OCI-LY7 (cell line): ENCODE measurements around the gene CYP2A7. TPM values are rescaled to one million over a fixed set of nuclear protein-coding genes. Genes with fewer than 3 reads are reported as not detected.
"Not testable (repeated sequence)": the region's sequence is repeated elsewhere in the genome, so short reads cannot be mapped to it uniquely, and the experiment has no call there.

Experiments used
- BruUV-seq: library from RNA; stranded (reverse); fragments of 400-500 nt; replicated peaks from 2 replicates; lab custom pipeline; 2021; lab: Mats Ljungman, UMichigan
- CTCF ChIA-PET: fragments of 300-600 bp; sonication (Branson Sonifier 250); formaldehyde crosslinking; loops from one replicate; lab custom pipeline; 2022; ENCODE audit warnings: antibody characterized with exemption; ENCODE audit not compliant: unreplicated experiment; lab: Charles Lee
- POLR2A ChIA-PET: fragments of 300-600 bp; sonication (Branson Sonifier 250); formaldehyde crosslinking; loops from one replicate; lab custom pipeline; 2022; ENCODE audit warnings: antibody characterized with exemption; lab: Charles Lee
- DNase-seq: peaks from one replicate; pipeline ENCODE4 v3.0.0-alpha.2; 2015; ENCODE audit warnings: low spot score
- H2AFZ ChIP-seq: fragments of 200-600 bp; sonication (generic), shearing (Covaris generic); 2 replicates; pipeline ENCODE4 v1.6.1; 2014; ENCODE audit warnings: mild to moderate bottlenecking, antibody characterized with exemption, low read length, moderate library complexity
- H3K27ac ChIP-seq: fragments of 200-600 bp; sonication (generic); 2 replicates; pipeline ENCODE4 v1.5.1; 2014; ENCODE audit warnings: mixed run types, low read depth, mild to moderate bottlenecking, moderate library complexity, low read length, inconsistent platforms; ENCODE audit not compliant: poor library complexity, severe bottlenecking
- H3K36me3 ChIP-seq: fragments of 200-600 bp; sonication (generic); 2 replicates; pipeline ENCODE4 v1.6.1; 2014; ENCODE audit warnings: mild to moderate bottlenecking, antibody characterized with exemption, low read length, moderate library complexity, mixed read lengths; ENCODE audit not compliant: insufficient read depth
- H3K4me1 ChIP-seq: fragments of 200-600 bp; sonication (generic); 2 replicates; pipeline ENCODE4 v1.5.1; 2014; ENCODE audit warnings: mild to moderate bottlenecking, low read length; ENCODE audit not compliant: insufficient read depth, poor library complexity, severe bottlenecking
- H3K4me2 ChIP-seq: fragments of 200-600 bp; sonication (generic); 2 replicates; pipeline ENCODE4 v1.6.1; 2014; ENCODE audit warnings: mild to moderate bottlenecking, low read length
- H3K4me3 ChIP-seq: fragments of 200-600 bp; sonication (generic); 2 replicates; pipeline ENCODE4 v1.5.1; 2014; ENCODE audit warnings: mild to moderate bottlenecking, low read depth, low read length; ENCODE audit not compliant: poor library complexity, severe bottlenecking
- H3K79me2 ChIP-seq: fragments of 200-600 bp; sonication (generic); 2 replicates; pipeline ENCODE4 v1.6.1; 2016; ENCODE audit warnings: low read depth, mild to moderate bottlenecking, low read length, moderate library complexity, mixed read lengths; ENCODE audit not compliant: insufficient read depth
- H3K9me2 ChIP-seq: fragments of 200-600 bp; sonication (generic); 2 replicates; pipeline ENCODE4 v1.6.1; 2016; ENCODE audit warnings: mild to moderate bottlenecking, low read length, mixed read lengths; ENCODE audit not compliant: insufficient read depth
- H3K9me3 ChIP-seq: fragments of 200-600 bp; sonication (generic); 2 replicates; pipeline ENCODE4 v1.6.1; 2014; ENCODE audit warnings: mild to moderate bottlenecking, mixed run types, low read length, mixed read lengths
- H4K20me1 ChIP-seq: fragments of 200-600 bp; sonication (generic); 2 replicates; pipeline ENCODE4 v1.6.1; 2014; ENCODE audit warnings: mild to moderate bottlenecking, antibody characterized with exemption, low read length, moderate library complexity, mixed read lengths; ENCODE audit not compliant: insufficient read depth
- EZH2phosphoT487 ChIP-seq: fragments of 200-600 bp; sonication (generic); IDR thresholded peaks from 2 replicates; pipeline ENCODE4 v1.6.1; 2018; ENCODE audit warnings: low read depth, borderline replicate concordance, mild to moderate bottlenecking, mixed run types, antibody characterized with exemption, low read length, moderate library complexity, mixed read lengths
- intact Hi-C: fragments of 100-400 bp; cut with micrococcal nuclease; formaldehyde crosslinking; loops from one replicate; pipeline ENCODE4 v1.10.0; 2022; ENCODE audit not compliant: unreplicated experiment
- total RNA-seq, 2 experiments: library from RNA; depleted of rRNA in 1 of 2; stranded (reverse); fragments of >200 nt in 1 of 2; shearing (Covaris generic) in 1 of 2; gene quantifications; 2 replicates each; pipeline ENCODE4 v1.2.3, GENCODE V29; 2014 to 2022
- TF ChIP-seq, protein P1 (sequence below): fragments of 200-600 bp; sonication (generic); conservative IDR thresholded peaks from 2 replicates; pipeline ENCODE4 v1.5.1; 2014; ENCODE audit warnings: mild to moderate bottlenecking, antibody characterized with exemption, low read length, moderate library complexity, mixed read lengths

CYP2A7 gene
- total RNA-seq, 2 experiments from 2014 or later, result not detected

GRCh38 chr19:40862785-40863184 lies 19.2 kb downstream of the CYP2A7 start:
- H3K9me2 ChIP-seq, result no peaks in the 10 kb centered on the region
- H3K9me3 ChIP-seq, result no peaks in the 10 kb centered on the region
- no peaks in the 10 kb centered on the region for H4K20me1 ChIP-seq
- BruUV-seq, result no TSS peak
- ChIA-PET CTCF (no interaction called here), POLR2A (no interaction called here)
- no peaks in the 10 kb centered on the region for H3K4me1 ChIP-seq
- no peak for TF ChIP-seq EZH2phosphoT487
- TF ChIP-seq, protein P1, sequence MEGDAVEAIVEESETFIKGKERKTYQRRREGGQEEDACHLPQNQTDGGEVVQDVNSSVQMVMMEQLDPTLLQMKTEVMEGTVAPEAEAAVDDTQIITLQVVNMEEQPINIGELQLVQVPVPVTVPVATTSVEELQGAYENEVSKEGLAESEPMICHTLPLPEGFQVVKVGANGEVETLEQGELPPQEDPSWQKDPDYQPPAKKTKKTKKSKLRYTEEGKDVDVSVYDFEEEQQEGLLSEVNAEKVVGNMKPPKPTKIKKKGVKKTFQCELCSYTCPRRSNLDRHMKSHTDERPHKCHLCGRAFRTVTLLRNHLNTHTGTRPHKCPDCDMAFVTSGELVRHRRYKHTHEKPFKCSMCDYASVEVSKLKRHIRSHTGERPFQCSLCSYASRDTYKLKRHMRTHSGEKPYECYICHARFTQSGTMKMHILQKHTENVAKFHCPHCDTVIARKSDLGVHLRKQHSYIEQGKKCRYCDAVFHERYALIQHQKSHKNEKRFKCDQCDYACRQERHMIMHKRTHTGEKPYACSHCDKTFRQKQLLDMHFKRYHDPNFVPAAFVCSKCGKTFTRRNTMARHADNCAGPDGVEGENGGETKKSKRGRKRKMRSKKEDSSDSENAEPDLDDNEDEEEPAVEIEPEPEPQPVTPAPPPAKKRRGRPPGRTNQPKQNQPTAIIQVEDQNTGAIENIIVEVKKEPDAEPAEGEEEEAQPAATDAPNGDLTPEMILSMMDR, result no peak
- H3K79me2 ChIP-seq, result no peaks in the 10 kb centered on the region
- no peak overlapping the region for H3K4me3 ChIP-seq
- H2AFZ ChIP-seq, result no peak overlapping the region
- no peak for DNase-seq
- no peak overlapping the region for H3K27ac ChIP-seq
- H3K4me2 ChIP-seq, result no peak overlapping the region
- no peaks in the 10 kb centered on the region for H3K36me3 ChIP-seq
- intact Hi-C loops, result no loop called here

DNA sequence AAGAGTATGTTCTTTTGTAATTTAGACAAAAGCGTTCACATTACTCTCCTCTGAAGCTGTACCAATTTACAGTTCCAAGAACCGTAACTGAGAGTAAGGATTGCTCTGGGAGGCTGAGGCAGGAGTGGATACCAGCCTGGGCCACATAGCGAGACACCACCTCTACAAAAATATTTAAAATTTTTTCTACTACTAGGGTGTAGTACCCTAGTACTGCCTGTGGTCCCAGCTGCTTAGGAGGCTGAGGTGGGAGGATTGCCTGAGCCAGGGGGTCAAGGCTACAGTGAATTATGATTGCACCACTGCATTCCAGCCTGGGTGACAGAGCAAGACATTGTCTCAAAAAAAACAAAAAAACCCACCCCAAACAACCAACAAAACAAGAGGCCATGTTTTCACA lies 19.7 kb downstream of the CYP2A7 start:
- Histone ChIP-seq H3K4me2 (no peak overlapping the region), H3K4me1 (no peaks in the 10 kb centered on the region), H3K36me3 (no peaks in the 10 kb centered on the region), H2AFZ (no peak overlapping the region), H4K20me1 (no peaks in the 10 kb centered on the region), H3K4me3 (no peak overlapping the region), H3K9me3 (no peaks in the 10 kb centered on the region), H3K27ac (no peak overlapping the region), H3K9me2 (no peaks in the 10 kb centered on the region), H3K79me2 (no peaks in the 10 kb centered on the region)
- no TSS peak for BruUV-seq
- POLR2A ChIA-PET, result no interaction called here
- TF ChIP-seq, protein P1, result no peak
- TF ChIP-seq EZH2phosphoT487, result no peak
- DNase-seq, result no peak
- CTCF ChIA-PET, result no interaction called here
- intact Hi-C loops, result no loop called here

DNA sequence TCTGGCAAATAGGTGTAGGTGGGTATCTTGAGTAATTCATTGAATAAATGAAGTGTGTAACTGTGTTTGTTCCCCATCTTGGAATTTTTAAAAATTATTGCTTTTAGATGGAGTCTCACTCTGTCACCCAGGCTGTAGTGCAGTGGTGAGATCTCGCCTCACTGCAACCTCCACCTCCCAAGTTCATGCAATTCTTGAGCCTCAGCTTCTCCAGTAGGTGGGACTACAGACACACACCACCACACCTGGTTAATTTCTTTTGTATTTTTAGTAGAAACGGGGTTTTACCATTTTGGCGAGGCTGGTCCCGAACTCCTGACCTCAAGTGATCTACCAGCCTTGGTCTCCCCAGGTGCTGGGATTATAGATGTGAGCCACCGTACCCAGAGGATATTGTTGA lies 23.9 kb downstream of the CYP2A7 start:
- intact Hi-C loops, result no loop called here
- Histone ChIP-seq H3K4me1 (no peaks in the 10 kb centered on the region), H3K9me3 (no peaks in the 10 kb centered on the region), H4K20me1 (no peaks in the 10 kb centered on the region), H3K4me2 (no peak overlapping the region), H2AFZ (no peak overlapping the region), H3K9me2 (no peaks in the 10 kb centered on the region), H3K36me3 (no peaks in the 10 kb centered on the region), H3K27ac (no peak overlapping the region), H3K4me3 (no peak overlapping the region), H3K79me2 (no peaks in the 10 kb centered on the region)
- ChIA-PET POLR2A (no interaction called here), CTCF (no interaction called here)
- DNase-seq, result no peak
- BruUV-seq, result no TSS peak
- TF ChIP-seq, protein P1, result no peak
- TF ChIP-seq EZH2phosphoT487, result no peak

- H3K4me1 ChIP-seq, H2AFZ ChIP-seq, H3K4me2 ChIP-seq, H3K4me3 ChIP-seq, POLR2A ChIA-PET, BruUV-seq, H3K27ac ChIP-seq, DNase-seq, H3K79me2 ChIP-seq, H3K9me3 ChIP-seq, intact Hi-C loops, H4K20me1 ChIP-seq, CTCF ChIA-PET, H3K9me2 ChIP-seq, H3K36me3 ChIP-seq: not testable (repeated sequence)
These were observed 29.4 kb downstream of the CYP2A7 start for GRCh38 chr19:40852467-40853152.
